Measurements from ENCODE around the gene LPAR1.

The LPAR1 gene

DNA sequence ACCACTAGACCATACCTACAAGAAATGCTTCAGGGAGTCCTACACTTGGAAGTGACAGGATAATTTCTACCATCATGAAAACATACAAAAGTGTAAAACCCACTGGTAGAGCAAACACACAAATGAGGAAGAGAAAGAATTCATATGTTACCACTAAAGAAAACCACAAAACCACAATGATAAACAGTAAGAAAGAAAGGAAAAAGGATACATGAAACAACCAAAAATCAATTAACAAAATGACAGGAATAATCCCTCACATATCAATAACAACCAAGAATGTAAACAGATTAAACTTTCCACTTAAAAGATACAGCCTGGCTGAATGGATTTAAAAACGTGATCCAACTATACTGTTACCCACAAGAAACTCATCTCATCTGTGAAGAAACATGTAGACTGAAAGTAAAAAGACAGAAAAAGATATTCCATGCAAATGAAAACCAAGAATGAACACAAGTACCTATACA is 83.4 kb downstream of the LPAR1 start:
- DNase-seq (ENCODE audit: low read depth in 2 of 2): no peak

DNA sequence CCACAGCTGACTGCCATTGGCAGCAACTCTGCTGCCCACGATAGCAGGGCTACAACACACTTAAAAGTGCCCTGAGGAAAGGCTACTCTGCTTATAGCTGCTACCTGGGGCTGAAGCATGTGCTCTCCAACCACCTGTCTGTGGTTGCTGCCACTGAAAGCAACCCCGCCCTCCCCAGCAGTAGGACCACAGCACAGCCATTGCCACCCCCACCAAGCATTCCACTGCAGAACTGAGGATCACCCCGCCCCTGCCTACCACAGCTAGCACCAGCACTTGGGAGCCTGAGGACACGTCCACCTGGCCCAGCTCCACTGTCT is 85.8 kb downstream of the LPAR1 start:
- no peak for DNase-seq (ENCODE audit: low read depth in 2 of 2)

GRCh38 chr9:110951805-110952539 is 86.3 kb downstream of the LPAR1 start:
- no peak for DNase-seq (ENCODE audit: low read depth in 2 of 2)

GRCh38 chr9:110950041-110950645 is 88.1 kb downstream of the LPAR1 start:
- no peak for DNase-seq (ENCODE audit: low read depth in 2 of 2)

DNA sequence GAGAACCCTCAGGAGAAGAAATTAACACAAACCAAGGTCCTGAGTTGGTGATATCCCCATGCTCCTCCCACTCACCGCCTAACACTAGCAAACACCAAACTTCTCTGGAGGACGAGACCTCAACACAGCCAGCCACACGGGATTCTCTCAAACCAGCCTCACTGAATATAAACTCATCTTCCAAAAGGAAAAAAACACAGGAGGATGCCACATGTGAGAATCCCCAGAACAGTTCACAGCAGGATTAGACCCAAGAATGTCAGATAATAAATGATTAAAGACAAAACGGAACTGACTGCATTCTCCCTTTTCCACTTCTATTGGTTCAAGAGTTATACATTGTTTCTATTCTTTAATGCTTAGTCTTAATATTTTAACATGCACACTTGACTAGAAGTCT is 89.2 kb downstream of the LPAR1 start:
- DNase-seq (ENCODE audit: low read depth in 2 of 2): no peak

GRCh38 chr9:110947491-110948044 is 90.7 kb downstream of the LPAR1 start:
- DNase-seq (ENCODE audit: low read depth in 2 of 2): no peak

DNA sequence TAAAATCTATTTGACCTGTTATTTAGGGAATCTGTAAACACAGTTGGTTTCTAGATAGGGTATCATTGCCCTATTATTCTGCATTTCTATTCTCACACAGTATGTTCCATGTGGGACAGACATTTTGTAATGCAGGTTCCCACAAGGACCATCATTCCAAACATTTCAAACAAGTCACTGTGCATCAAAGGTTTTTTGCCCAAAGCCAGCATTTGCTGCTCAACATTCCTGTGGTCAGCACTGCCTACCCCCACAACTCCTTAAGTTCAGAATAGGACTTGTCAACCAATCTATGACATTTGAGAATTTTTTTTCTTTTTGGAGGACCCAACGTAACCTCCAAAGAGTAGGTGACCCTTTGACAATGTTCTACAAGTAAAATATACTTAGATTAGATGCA is 95.7 kb downstream of the LPAR1 start:
- no peak for DNase-seq (ENCODE audit: low read depth in 2 of 2)

- no peak for DNase-seq (ENCODE audit: low read depth in 2 of 2)
Measured at GRCh38 chr9:110940951-110941557, 97.2 kb downstream of the LPAR1 start.

DNA sequence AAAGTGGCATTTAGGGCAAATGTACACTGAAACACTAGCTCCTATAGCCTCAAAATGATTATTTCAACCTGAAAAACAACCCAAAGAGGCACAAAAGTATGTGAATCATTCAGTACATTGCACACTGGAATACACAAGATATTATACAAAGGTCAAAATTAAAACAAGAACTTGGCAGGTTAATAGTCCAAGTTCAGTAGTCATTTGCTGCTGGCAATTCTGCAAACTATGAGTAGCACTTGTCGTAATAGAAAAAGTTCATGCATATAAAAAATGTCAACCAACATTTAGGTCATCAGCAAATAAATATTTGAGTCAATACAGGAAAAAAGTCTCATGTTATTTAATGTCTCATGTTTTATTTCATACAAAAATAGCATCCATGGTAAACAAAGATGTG is 98.7 kb downstream of the LPAR1 start:
- DNase-seq (ENCODE audit: low read depth in 2 of 2): no peak

DNA sequence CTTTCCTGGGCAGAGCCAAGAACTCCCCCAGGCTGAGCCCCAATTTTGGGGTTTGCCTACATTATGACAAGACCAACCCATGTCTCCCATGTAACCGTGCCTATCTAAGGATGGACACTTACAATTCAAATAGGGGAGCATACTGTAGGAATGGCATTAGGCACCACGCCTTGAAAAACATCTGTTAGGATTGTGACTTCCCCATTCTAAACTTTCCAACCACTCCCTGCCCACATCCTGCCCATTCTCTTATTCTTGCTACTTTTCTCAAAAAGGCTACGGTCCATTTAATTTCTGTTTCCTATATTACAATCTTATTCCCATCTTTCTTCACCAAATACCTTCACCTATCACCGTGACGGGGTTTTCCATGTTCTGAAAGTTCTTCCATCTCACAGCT is 99.2 kb downstream of the LPAR1 start:
- DNase-seq (ENCODE audit: low read depth in 2 of 2): no peak

- no peak for DNase-seq (ENCODE audit: low read depth in 2 of 2)
Measured at GRCh38 chr9:110938242-110938641, 100.0 kb downstream of the LPAR1 start.

GRCh38 chr9:110936719-110937452 is 101.4 kb downstream of the LPAR1 start:
- no peak for DNase-seq (ENCODE audit: low read depth in 2 of 2)

GRCh38 chr9:110936237-110936636 is 102.0 kb downstream of the LPAR1 start:
- no peak for DNase-seq (ENCODE audit: low read depth in 2 of 2)

- DNase-seq (ENCODE audit: low read depth in 2 of 2): no peak
Measured at GRCh38 chr9:110935829-110936228, 102.4 kb downstream of the LPAR1 start.

DNA sequence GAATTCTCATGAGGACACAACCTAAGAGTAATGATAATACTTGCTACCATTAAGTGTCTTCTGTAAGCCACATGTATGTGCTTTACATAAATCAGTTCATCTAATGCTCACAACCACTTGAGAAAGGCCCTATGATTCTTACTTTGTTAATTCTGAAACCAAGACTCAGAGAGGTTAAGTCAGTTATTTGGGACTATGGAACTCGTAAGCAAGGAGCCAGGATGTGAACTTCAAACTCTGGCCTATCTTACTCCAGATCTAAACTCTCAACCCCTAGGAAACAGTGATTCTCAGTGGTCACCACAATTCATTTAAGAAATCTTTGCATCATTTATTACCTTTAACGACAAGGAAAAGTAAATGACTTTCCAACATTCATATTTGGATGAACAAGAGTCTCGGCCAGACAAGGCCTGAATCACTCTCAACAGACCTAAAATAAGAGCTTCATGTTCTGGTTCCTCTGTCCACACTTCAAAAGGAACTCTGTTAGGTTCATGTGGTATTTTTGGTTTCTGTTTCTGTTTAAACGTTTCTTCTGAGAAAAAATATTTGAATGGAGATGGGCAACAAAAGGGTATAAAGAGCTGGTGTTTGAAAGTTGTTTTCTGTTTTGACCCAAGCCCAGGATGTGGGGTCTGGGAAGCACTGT is 104.8 kb downstream of the LPAR1 start:
- no peak for DNase-seq (ENCODE audit: low read depth in 2 of 2)

GRCh38 chr9:110932863-110933262 is 105.4 kb downstream of the LPAR1 start:
- no peak for DNase-seq (ENCODE audit: low read depth in 2 of 2)

DNA sequence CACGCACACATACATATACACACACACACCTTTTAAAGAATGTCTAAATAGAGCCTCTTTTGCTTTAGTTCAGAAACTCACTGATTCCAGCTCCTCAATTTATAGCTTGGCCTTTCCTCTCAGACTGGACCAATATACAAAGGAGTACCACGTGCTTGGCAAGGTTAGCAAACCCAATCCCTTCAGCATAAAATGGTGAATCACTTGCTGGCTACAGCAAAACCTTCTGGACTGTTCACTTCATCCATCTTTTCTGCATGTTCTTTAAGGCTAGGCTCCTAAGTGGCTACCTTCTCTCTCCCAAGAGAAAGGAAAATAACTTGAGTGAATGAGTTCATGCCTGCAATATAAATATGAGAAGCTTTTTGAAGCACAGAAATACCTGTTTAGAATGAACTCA is 109.7 kb downstream of the LPAR1 start:
- DNase-seq (ENCODE audit: low read depth in 2 of 2): no peak

DNA sequence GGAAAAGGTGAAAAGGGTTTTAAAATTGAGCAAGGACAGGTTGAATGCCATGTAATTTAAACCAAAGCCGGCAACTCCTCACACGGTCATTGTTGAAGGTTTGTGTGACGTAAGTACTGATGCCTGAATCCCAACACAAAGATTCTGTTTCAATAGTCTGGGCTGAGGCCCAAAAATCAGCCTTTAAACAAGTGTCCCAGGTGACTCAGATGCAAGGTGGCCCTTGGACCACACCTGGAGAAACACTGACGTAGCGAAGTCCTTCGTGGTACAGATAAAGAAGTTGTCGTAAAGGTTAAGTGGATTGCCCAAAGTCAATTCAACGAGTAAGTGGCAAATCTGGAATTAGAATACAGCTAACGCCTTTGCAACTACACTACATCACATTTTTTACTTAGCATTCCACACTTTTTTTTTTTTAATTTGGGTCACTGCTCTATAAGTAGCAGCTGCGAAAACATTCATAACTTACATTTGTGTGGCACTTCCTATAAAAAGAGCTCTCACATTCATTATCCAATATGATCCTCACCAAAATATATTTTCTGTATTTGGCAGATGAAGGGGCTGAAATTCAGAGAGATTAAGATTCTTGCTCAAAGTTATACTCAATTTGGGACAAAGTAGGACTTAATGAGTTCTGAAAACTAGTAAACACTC is 111.3 kb downstream of the LPAR1 start:
- DNase-seq (ENCODE audit: low read depth in 2 of 2): no peak

DNA sequence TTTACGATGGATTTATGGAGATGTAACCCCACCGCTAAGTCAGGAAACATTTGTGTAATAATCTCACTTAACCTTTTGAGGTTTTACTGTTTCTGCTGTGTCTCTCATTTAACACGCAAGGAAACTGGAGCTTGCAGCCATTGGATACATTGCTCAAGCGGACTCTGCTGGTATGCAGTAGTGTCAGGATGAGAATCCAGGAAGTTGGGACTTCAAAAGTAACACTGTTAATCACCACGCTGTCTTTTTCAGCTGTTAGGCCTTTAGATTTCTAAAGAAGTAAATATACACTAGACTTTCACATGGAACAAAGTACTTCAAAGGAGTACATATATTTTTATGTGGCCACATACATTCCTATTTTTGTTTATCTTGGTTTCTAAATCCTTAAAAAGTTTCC is 114.7 kb downstream of the LPAR1 start:
- no peak for DNase-seq (ENCODE audit: low read depth in 2 of 2)

DNA sequence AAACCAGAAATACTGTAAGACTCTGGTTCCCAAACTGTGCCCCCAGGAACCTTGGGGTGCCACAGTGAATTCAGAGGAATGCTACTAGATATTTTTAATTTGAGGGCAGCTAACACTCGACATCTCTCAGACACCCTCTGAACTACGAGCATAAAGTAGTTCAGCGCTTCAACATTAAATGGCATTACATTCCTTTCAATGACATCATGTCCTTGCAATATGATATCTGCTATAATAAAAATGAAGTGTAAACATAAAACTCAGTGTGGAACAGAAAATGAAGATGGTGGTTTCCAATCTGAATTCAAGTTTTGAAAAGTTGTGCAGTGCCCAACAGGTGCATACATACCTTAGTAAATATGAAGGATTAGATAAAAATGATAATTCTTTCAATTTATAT is 116.1 kb downstream of the LPAR1 start:
- DNase-seq (ENCODE audit: low read depth in 2 of 2): no peak

DNA sequence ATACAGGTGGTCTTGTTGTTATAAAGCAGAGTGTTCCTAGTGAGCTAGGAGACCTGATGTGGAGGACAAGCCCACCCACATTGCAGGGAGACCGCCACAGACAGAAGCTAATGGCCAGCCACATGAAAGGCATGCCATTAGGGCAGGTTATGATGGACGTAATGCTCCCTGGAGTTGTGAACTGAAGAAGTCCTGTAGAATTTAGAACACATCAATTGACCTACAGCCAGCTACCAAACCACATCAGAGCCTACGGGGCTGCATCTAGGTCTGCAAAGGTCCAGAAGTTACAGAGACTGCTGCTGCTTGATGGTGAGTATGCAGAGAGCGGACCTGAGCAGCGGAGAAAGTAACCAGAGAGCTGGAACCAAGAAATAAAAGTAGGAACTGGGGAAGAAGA is 116.6 kb downstream of the LPAR1 start:
- no peak for DNase-seq (ENCODE audit: low read depth in 2 of 2)
